ENCODE measurements around the gene STK32C.

STK32C gene

GRCh38 chr10:132199268-132199853 lies 108.4 kb downstream of the STK32C start:
- Histone ChIP-seq H2AFZ (ENCODE audit: low read length, unreplicated experiment) (no peak overlapping the region), H3K27ac (ENCODE audit: low read depth, low read length) (no peak overlapping the region), H3K4me3 (ENCODE audit: low read depth, low read length) (no peak overlapping the region), H3K27me3 (ENCODE audit: insufficient read depth, low read length) (no peaks in the 10 kb centered on the region), H3K36me3 (ENCODE audit: insufficient read depth, low read length) (no peaks in the 10 kb centered on the region), H3K79me2 (ENCODE audit: control insufficient read depth, insufficient read depth, low read length, unreplicated experiment) (no peaks in the 10 kb centered on the region), H3K4me1 (ENCODE audit: control insufficient read depth, insufficient read depth, low read length, unreplicated experiment) (no peaks in the 10 kb centered on the region)

- no peaks in the 10 kb centered on the region for H3K79me2 ChIP-seq (ENCODE audit: control insufficient read depth, insufficient read depth, low read length, unreplicated experiment)
- no peaks in the 10 kb centered on the region for H3K4me1 ChIP-seq (ENCODE audit: control insufficient read depth, insufficient read depth, low read length, unreplicated experiment)
- no peaks in the 10 kb centered on the region for H3K36me3 ChIP-seq (ENCODE audit: insufficient read depth, low read length)
- H3K27ac ChIP-seq (ENCODE audit: low read depth, low read length) = no peak overlapping the region
- no peak overlapping the region for H2AFZ ChIP-seq (ENCODE audit: low read length, unreplicated experiment)
- no peaks in the 10 kb centered on the region for H3K27me3 ChIP-seq (ENCODE audit: insufficient read depth, low read length)
- H3K4me3 ChIP-seq (ENCODE audit: low read depth, low read length) = no peak overlapping the region
These were observed 109.2 kb downstream of the STK32C start for GRCh38 chr10:132198381-132199181.

- no peak overlapping the region for H3K4me3 ChIP-seq (ENCODE audit: low read depth, low read length)
- H3K27me3 ChIP-seq (ENCODE audit: insufficient read depth, low read length) = no peaks in the 10 kb centered on the region
- no peaks in the 10 kb centered on the region for H3K79me2 ChIP-seq (ENCODE audit: control insufficient read depth, insufficient read depth, low read length, unreplicated experiment)
- H2AFZ ChIP-seq (ENCODE audit: low read length, unreplicated experiment) = no peak overlapping the region
- no peak overlapping the region for H3K27ac ChIP-seq (ENCODE audit: low read depth, low read length)
- no peaks in the 10 kb centered on the region for H3K4me1 ChIP-seq (ENCODE audit: control insufficient read depth, insufficient read depth, low read length, unreplicated experiment)
- no peaks in the 10 kb centered on the region for H3K36me3 ChIP-seq (ENCODE audit: insufficient read depth, low read length)
These were observed 109.7 kb downstream of the STK32C start for GRCh38 chr10:132198068-132198370.

GRCh38 chr10:132197271-132198067 lies 110.3 kb downstream of the STK32C start:
- Histone ChIP-seq H3K4me3 (ENCODE audit: low read depth, low read length) (no peak overlapping the region), H2AFZ (ENCODE audit: low read length, unreplicated experiment) (no peak overlapping the region)

GRCh38 chr10:132196178-132197113 lies 111.3 kb downstream of the STK32C start:
- Histone ChIP-seq H3K27me3 (ENCODE audit: insufficient read depth, low read length) (no peaks in the 10 kb centered on the region), H3K36me3 (ENCODE audit: insufficient read depth, low read length) (no peaks in the 10 kb centered on the region), H3K4me3 (ENCODE audit: low read depth, low read length) (no peak overlapping the region), H3K27ac (ENCODE audit: low read depth, low read length) (no peak overlapping the region), H2AFZ (ENCODE audit: low read length, unreplicated experiment) (no peak overlapping the region), H3K79me2 (ENCODE audit: control insufficient read depth, insufficient read depth, low read length, unreplicated experiment) (no peaks in the 10 kb centered on the region), H3K4me1 (ENCODE audit: control insufficient read depth, insufficient read depth, low read length, unreplicated experiment) (no peaks in the 10 kb centered on the region)

More at GRCh38 chr10:132197271-132198067, 110.3 kb downstream of the STK32C start:
- no peaks in the 10 kb centered on the region for H3K4me1 ChIP-seq (ENCODE audit: control insufficient read depth, insufficient read depth, low read length, unreplicated experiment)
- no peaks in the 10 kb centered on the region for H3K27me3 ChIP-seq (ENCODE audit: insufficient read depth, low read length)
- H3K27ac ChIP-seq (ENCODE audit: low read depth, low read length) = no peak overlapping the region
- H3K36me3 ChIP-seq (ENCODE audit: insufficient read depth, low read length) = no peaks in the 10 kb centered on the region
- H3K79me2 ChIP-seq (ENCODE audit: control insufficient read depth, insufficient read depth, low read length, unreplicated experiment) = no peaks in the 10 kb centered on the region

- Histone ChIP-seq H3K27ac (ENCODE audit: low read depth, low read length) (no peak overlapping the region), H3K79me2 (ENCODE audit: control insufficient read depth, insufficient read depth, low read length, unreplicated experiment) (no peaks in the 10 kb centered on the region), H2AFZ (ENCODE audit: low read length, unreplicated experiment) (no peak overlapping the region), H3K4me3 (ENCODE audit: low read depth, low read length) (no peak overlapping the region), H3K4me1 (ENCODE audit: control insufficient read depth, insufficient read depth, low read length, unreplicated experiment) (no peaks in the 10 kb centered on the region), H3K36me3 (ENCODE audit: insufficient read depth, low read length) (no peaks in the 10 kb centered on the region), H3K27me3 (ENCODE audit: insufficient read depth, low read length) (no peaks in the 10 kb centered on the region)
These were observed 112.2 kb downstream of the STK32C start for GRCh38 chr10:132195366-132196075.

GRCh38 chr10:132194726-132195125 lies 113.0 kb downstream of the STK32C start:
- no peaks in the 10 kb centered on the region for H3K79me2 ChIP-seq (ENCODE audit: control insufficient read depth, insufficient read depth, low read length, unreplicated experiment)
- H2AFZ ChIP-seq (ENCODE audit: low read length, unreplicated experiment) = no peak overlapping the region
- H3K4me1 ChIP-seq (ENCODE audit: control insufficient read depth, insufficient read depth, low read length, unreplicated experiment) = no peaks in the 10 kb centered on the region
- no peak overlapping the region for H3K4me3 ChIP-seq (ENCODE audit: low read depth, low read length)
- H3K36me3 ChIP-seq (ENCODE audit: insufficient read depth, low read length) = no peaks in the 10 kb centered on the region
- H3K27ac ChIP-seq (ENCODE audit: low read depth, low read length) = no peak overlapping the region
- no peaks in the 10 kb centered on the region for H3K27me3 ChIP-seq (ENCODE audit: insufficient read depth, low read length)

- Histone ChIP-seq H3K36me3 (ENCODE audit: insufficient read depth, low read length) (no peaks in the 10 kb centered on the region), H3K27me3 (ENCODE audit: insufficient read depth, low read length) (peaks cover 3% of the 10 kb centered on the region; the same call in 1 of the 2 replicates), H3K4me3 (ENCODE audit: low read depth, low read length) (no peak overlapping the region), H2AFZ (ENCODE audit: low read length, unreplicated experiment) (no peak overlapping the region), H3K27ac (ENCODE audit: low read depth, low read length) (no peak overlapping the region), H3K4me1 (ENCODE audit: control insufficient read depth, insufficient read depth, low read length, unreplicated experiment) (no peaks in the 10 kb centered on the region), H3K79me2 (ENCODE audit: control insufficient read depth, insufficient read depth, low read length, unreplicated experiment) (no peaks in the 10 kb centered on the region)
These were observed 113.7 kb downstream of the STK32C start for GRCh38 chr10:132193907-132194552.

GRCh38 chr10:132192991-132193665 lies 114.6 kb downstream of the STK32C start:
- no peaks in the 10 kb centered on the region for H3K79me2 ChIP-seq (ENCODE audit: control insufficient read depth, insufficient read depth, low read length, unreplicated experiment)
- no peaks in the 10 kb centered on the region for H3K36me3 ChIP-seq (ENCODE audit: insufficient read depth, low read length)
- no peak overlapping the region for H3K4me3 ChIP-seq (ENCODE audit: low read depth, low read length)
- peaks cover 12% of the 10 kb centered on the region for H3K27me3 ChIP-seq (ENCODE audit: insufficient read depth, low read length)
- H3K4me1 ChIP-seq (ENCODE audit: control insufficient read depth, insufficient read depth, low read length, unreplicated experiment) = no peaks in the 10 kb centered on the region
- H3K27ac ChIP-seq (ENCODE audit: low read depth, low read length) = no peak overlapping the region
- no peak overlapping the region for H2AFZ ChIP-seq (ENCODE audit: low read length, unreplicated experiment)

Measured in ACC112 (cell line).